Astrocyte of the spinal cord (primary cell): Measurements from ENCODE around the gene BTBD16.

ENCODE experiments used
- DNase-seq: peaks from one replicate; pipeline ENCODE4 v3.0.0; 2011; ENCODE audit warnings: low read depth, low spot score
- H3K4me3 ChIP-seq: 2 replicates; pipeline ENCODE4 v1.5.1; 2011; ENCODE audit warnings: low read depth, mild to moderate bottlenecking, low read length, moderate library complexity
- in situ Hi-C: cut with HindIII; loops from 2 replicates; pipeline ENCODE4 v1.10.0; 2017; ENCODE audit warnings: low sequenced_read_pairs
- TF ChIP-seq, protein P1 (sequence below): IDR thresholded peaks from 2 replicates; pipeline ENCODE4 v1.5.1; 2012; ENCODE audit warnings: low read depth, mild to moderate bottlenecking, low read length, inconsistent platforms

Gene BTBD16

DNA sequence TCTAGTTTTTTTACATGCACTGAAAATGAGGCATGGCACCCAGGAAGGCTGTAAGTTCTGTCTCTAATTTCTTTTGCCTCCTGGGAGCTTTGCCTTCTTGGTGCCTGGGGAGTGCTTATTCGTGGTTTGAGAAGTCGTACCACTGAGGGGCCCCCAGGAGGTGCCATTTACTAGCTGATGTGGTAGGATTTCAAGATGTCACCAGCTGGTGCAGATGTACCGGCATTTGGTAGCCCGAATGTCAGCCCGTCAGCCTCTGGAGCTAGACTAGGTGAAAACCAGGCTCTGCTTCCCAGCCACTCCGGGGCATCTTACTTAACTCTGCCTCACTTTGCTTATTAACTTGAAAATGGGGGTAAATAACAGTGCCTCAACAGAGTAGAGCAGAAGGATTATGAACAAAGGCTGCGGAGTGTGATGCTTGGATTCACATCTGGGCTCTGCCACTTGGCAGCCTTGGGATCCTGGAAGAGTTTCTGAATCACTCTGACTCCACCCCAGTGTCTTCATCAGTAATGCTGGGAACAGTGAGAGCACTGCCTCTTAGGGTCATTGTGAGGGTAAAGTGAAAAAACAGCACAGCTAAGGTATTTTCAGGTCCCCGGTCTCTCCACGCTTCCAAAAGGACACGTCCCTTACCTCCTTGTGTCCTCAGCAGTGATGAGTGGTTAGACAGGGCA lies 31.4 kb upstream of the BTBD16 start:
- H3K4me3 ChIP-seq, result no peak overlapping the region
- TF ChIP-seq, protein P1, sequence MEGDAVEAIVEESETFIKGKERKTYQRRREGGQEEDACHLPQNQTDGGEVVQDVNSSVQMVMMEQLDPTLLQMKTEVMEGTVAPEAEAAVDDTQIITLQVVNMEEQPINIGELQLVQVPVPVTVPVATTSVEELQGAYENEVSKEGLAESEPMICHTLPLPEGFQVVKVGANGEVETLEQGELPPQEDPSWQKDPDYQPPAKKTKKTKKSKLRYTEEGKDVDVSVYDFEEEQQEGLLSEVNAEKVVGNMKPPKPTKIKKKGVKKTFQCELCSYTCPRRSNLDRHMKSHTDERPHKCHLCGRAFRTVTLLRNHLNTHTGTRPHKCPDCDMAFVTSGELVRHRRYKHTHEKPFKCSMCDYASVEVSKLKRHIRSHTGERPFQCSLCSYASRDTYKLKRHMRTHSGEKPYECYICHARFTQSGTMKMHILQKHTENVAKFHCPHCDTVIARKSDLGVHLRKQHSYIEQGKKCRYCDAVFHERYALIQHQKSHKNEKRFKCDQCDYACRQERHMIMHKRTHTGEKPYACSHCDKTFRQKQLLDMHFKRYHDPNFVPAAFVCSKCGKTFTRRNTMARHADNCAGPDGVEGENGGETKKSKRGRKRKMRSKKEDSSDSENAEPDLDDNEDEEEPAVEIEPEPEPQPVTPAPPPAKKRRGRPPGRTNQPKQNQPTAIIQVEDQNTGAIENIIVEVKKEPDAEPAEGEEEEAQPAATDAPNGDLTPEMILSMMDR, result no peak
- DNase-seq, result peak; percentile 19
- in situ Hi-C loops, result no loop called here

- TF ChIP-seq, protein P1, result no peak
Observed at GRCh38 chr10:122240401-122240800, 30.7 kb upstream of the BTBD16 start.

GRCh38 chr10:122241836-122242235 lies 29.3 kb upstream of the BTBD16 start:
- no peak for DNase-seq
- in situ Hi-C loops, result no loop called here
- TF ChIP-seq, protein P1, result no peak
- H3K4me3 ChIP-seq, result no peak overlapping the region

More at GRCh38 chr10:122240401-122240800, 30.7 kb upstream of the BTBD16 start:
- no peak for DNase-seq
- H3K4me3 ChIP-seq, result no peak overlapping the region
- in situ Hi-C loops, result no loop called here

GRCh38 chr10:122243550-122243949 lies 27.5 kb upstream of the BTBD16 start:
- TF ChIP-seq, protein P1, result no peak
- no peak overlapping the region for H3K4me3 ChIP-seq
- in situ Hi-C loops, result no loop called here
- DNase-seq, result no peak

GRCh38 chr10:122244001-122244975 lies 26.8 kb upstream of the BTBD16 start:
- H3K4me3 ChIP-seq, result no peak overlapping the region
- no peak for DNase-seq
- in situ Hi-C loops, result no loop called here
- TF ChIP-seq, protein P1, result no peak

- no peak for DNase-seq
- in situ Hi-C loops, result no loop called here
- H3K4me3 ChIP-seq, result no peak overlapping the region
- TF ChIP-seq, protein P1, result no peak
Observed at GRCh38 chr10:122245136-122245535, 26.0 kb upstream of the BTBD16 start.
